T-cell (primary cell): ENCODE results near the gene ANKHD1. TPM values are rescaled to one million over a fixed set of nuclear protein-coding genes. Genes with fewer than 3 reads are reported as not detected.
"Not testable (repeated sequence)": the region's sequence is repeated elsewhere in the genome, so short reads cannot be mapped to it uniquely, and the experiment has no call there.

ENCODE experiments used
- ATAC-seq, 4 experiments: fragments of 200-7000 bp in 3 of 4; fragments of 150-1000 bp in 1 of 4; cut with Tn5 transposase; replicated peaks in 1 of 4; 1 replicate in 3 of 4; 2 replicates in 1 of 4; pipeline ENCODE4 v1.10.0; 2021; ENCODE audit warnings: moderate library complexity in 3 of 4, mild to moderate bottlenecking in 2 of 4, moderate number of reproducible peaks in 1 of 4
- CTCF ChIA-PET, 2 donors: fragments of 300-600 bp; sonication (Branson Sonifier 250); formaldehyde crosslinking; loops; one replicate each; lab custom pipeline; 2022; ENCODE audit warnings: antibody characterized with exemption in 2 of 2; lab: Charles Lee
- POLR2A ChIA-PET, 2 donors: fragments of 300-600 bp; sonication (Branson Sonifier 250); formaldehyde crosslinking; loops; one replicate each; lab custom pipeline; 2022; ENCODE audit warnings: antibody characterized with exemption in 2 of 2; lab: Charles Lee
- DNase-seq, 35 experiments: peaks; one replicate each; pipeline versions ENCODE4 v3.0.0 to v3.0.0-alpha.2; 2013 to 2023
- H3K27ac ChIP-seq: one replicate; pipeline ENCODE4 v1.5.1; 2013; ENCODE audit warnings: low read length
- H3K27me3 ChIP-seq, 2 experiments: replicated peaks in 1 of 2; 1 replicate in 1 of 2; 2 replicates in 1 of 2; pipeline versions ENCODE4 v1.6.1 to v1.7.0; 2013; ENCODE audit warnings: low read length in 1 of 2, mixed read lengths in 1 of 2; ENCODE audit not compliant: control insufficient read depth in 2 of 2, insufficient read depth in 2 of 2; ENCODE audit errors: extremely low read depth in 1 of 2
- H3K36me3 ChIP-seq, 2 donors: 1 replicate in 1 of 2; 2 replicates in 1 of 2; pipeline versions ENCODE4 v1.6.1 to v1.7.0; 2013; ENCODE audit warnings: low read length in 1 of 2; ENCODE audit not compliant: control insufficient read depth in 2 of 2, insufficient read depth in 1 of 2; ENCODE audit errors: extremely low read depth in 1 of 2
- H3K4me1 ChIP-seq, 2 experiments: 1 replicate in 1 of 2; 2 replicates in 1 of 2; pipeline versions ENCODE4 v1.6.1 to v1.7.0; 2013; ENCODE audit warnings: low read length in 2 of 2, mixed read lengths in 1 of 2; ENCODE audit not compliant: insufficient read depth in 2 of 2, control insufficient read depth in 1 of 2; ENCODE audit errors: extremely low read depth in 1 of 2
- H3K4me3 ChIP-seq, 2 donors: 1 replicate in 1 of 2; 2 replicates in 1 of 2; pipeline versions ENCODE4 v1.5.1 to v1.7.0; 2013; ENCODE audit warnings: mild to moderate bottlenecking in 2 of 2, low read length in 1 of 2, moderate library complexity in 1 of 2; ENCODE audit not compliant: control insufficient read depth in 1 of 2; ENCODE audit errors: extremely low read depth in 1 of 2
- H3K9me3 ChIP-seq: 2 replicates; pipeline ENCODE4 v1.7.0; 2013
- H3K27ac Mint-ChIP-seq, 2 donors: one replicate each; pipeline ENCODE4 v1.8.0; 2020 to 2021; ENCODE audit warnings: mild to moderate bottlenecking in 2 of 2, mixed read lengths in 2 of 2
- H3K27me3 Mint-ChIP-seq, 2 donors: one replicate each; pipeline ENCODE4 v1.8.0; 2021 to 2022; ENCODE audit warnings: mixed read lengths in 2 of 2
- H3K36me3 Mint-ChIP-seq: one replicate; pipeline ENCODE4 v1.8.0; 2021; ENCODE audit warnings: mixed read lengths
- H3K4me1 Mint-ChIP-seq, 3 donors: one replicate each; pipeline ENCODE4 v1.8.0; 2020 to 2022; ENCODE audit warnings: mixed read lengths in 3 of 3, mild to moderate bottlenecking in 1 of 3
- H3K4me3 Mint-ChIP-seq, 3 donors: one replicate each; pipeline ENCODE4 v1.8.0; 2020 to 2022; ENCODE audit warnings: mild to moderate bottlenecking in 3 of 3, mixed read lengths in 3 of 3, moderate library complexity in 3 of 3
- H3K9me3 Mint-ChIP-seq, 3 donors: one replicate each; pipeline ENCODE4 v1.8.0; 2020 to 2022; ENCODE audit warnings: mixed read lengths in 3 of 3
- WGBS: methylation state at CpG from one replicate; pipeline ENCODE4 v1.1.5; 2013; ENCODE audit warnings: missing lambda C conversion rate; ENCODE audit not compliant: insufficient coverage; 5-methylcytosine and 5-hydroxymethylcytosine counted together
- total RNA-seq, 35 experiments: library from RNA in 6 of 35; stranded (reverse) in 6 of 35; fragments of 120-200 nt in 1 of 35; gene quantifications; one replicate each; pipeline versions ENCODE4 v1.2.1 to v1.2.4 and lab custom pipeline; 2013 to 2026

Gene ANKHD1
- total RNA-seq, 5 donors from 2014 or later (not counting 1 experiment from before 2014, with no cell fraction given), result 184 to 220 (median 203) TPM

DNA sequence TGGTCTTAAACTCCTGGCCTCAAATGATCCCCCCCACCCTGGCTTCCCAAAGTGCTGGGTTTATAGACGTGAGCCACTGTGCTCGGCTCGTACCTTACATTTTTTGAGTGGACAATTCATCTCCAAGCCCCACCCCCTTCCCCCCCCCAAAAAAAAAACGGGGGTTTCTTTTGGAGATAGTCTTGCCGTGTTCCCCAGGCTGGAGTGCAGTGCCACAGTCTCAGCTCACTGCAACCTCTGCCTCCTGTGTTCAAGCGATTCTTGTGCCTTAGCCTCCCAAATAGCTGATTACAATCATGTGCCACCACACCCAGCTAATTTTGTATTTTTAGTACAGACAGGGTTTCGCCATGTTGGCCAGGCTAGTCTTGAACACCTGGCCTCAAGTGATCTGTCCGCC, 31.3 kb downstream of the ANKHD1 start:
- no peak overlapping the region for H3K4me3 ChIP-seq
- H3K27ac Mint-ChIP-seq, result peak overlapping the region; percentile 2 to 8
- ChIA-PET POLR2A (interaction anchor here in 1 of 2 donors (0.5 kb wide), 1 partner anchor 108 kb away, joined by 6 read pairs; no protein-coding TSS in a partner anchor), CTCF (no interaction called here)
- H3K4me3 Mint-ChIP-seq, result no peak overlapping the region
- H3K4me1 Mint-ChIP-seq, result peaks cover 34 to 44% (median 42%) of the 10 kb centered on the region in 3 donors
- WGBS, result 94% methylated on average over 3 of the region's 8 CpGs
- DNase-seq (no peak), ATAC-seq (no peak)
- H3K36me3 ChIP-seq, result peaks cover 0 to 17% of the 10 kb centered on the region in 2 donors
- H3K36me3 Mint-ChIP-seq, result peaks cover 22% of the 10 kb centered on the region
- H3K9me3 ChIP-seq, result no peaks in the 10 kb centered on the region
- no peaks in the 10 kb centered on the region for H3K27me3 ChIP-seq
- H3K27ac ChIP-seq, result no peak overlapping the region
- H3K4me1 ChIP-seq, result peaks cover 0 to 10% of the 10 kb centered on the region in 2 experiments
- H3K9me3 Mint-ChIP-seq, result no peaks in the 10 kb centered on the region
- no peaks in the 10 kb centered on the region for H3K27me3 Mint-ChIP-seq

GRCh38 chr5:140457368-140457767, 55.7 kb downstream of the ANKHD1 start:
- ATAC-seq, result not testable (repeated sequence)
- no CpG with 5 or more reads among the region's 4 CpGs for WGBS

GRCh38 chr5:140466981-140467742, 65.5 kb downstream of the ANKHD1 start:
- peaks cover 28% of the 10 kb centered on the region for H3K36me3 Mint-ChIP-seq
- no peaks in the 10 kb centered on the region for H3K4me1 Mint-ChIP-seq
- Histone ChIP-seq H3K27me3 (no peaks in the 10 kb centered on the region), H3K36me3 (peaks cover 0 to 40% of the 10 kb centered on the region in 2 donors), H3K4me3 (no peak overlapping the region), H3K27ac (no peak overlapping the region), H3K9me3 (no peaks in the 10 kb centered on the region), H3K4me1 (no peaks in the 10 kb centered on the region)
- no peak overlapping the region for H3K27ac Mint-ChIP-seq
- POLR2A ChIA-PET, result interaction anchor here in 1 of 2 donors (0.7 kb wide), 1 partner anchor 235 kb away, joined by 3 read pairs; no protein-coding TSS in a partner anchor
- CTCF ChIA-PET, result no interaction called here
- H3K9me3 Mint-ChIP-seq, result no peaks in the 10 kb centered on the region
- DNase-seq, result no peak
- WGBS, result no CpG with 5 or more reads among the region's 1 CpG
- H3K27me3 Mint-ChIP-seq, result no peaks in the 10 kb centered on the region
- ATAC-seq, result no peak
- H3K4me3 Mint-ChIP-seq, result no peak overlapping the region

More at GRCh38 chr5:140457368-140457767, 55.7 kb downstream of the ANKHD1 start:
- H3K27ac Mint-ChIP-seq, POLR2A ChIA-PET, H3K9me3 Mint-ChIP-seq, CTCF ChIA-PET, H3K27ac ChIP-seq, H3K4me3 ChIP-seq, DNase-seq, H3K27me3 ChIP-seq, H3K4me3 Mint-ChIP-seq, H3K27me3 Mint-ChIP-seq, H3K9me3 ChIP-seq, H3K4me1 ChIP-seq, H3K4me1 Mint-ChIP-seq: not testable (repeated sequence)
- H3K36me3 Mint-ChIP-seq, result peaks cover 60% of the 10 kb centered on the region
- peaks cover 0 to 14% of the 10 kb centered on the region in 2 donors for H3K36me3 ChIP-seq

DNA sequence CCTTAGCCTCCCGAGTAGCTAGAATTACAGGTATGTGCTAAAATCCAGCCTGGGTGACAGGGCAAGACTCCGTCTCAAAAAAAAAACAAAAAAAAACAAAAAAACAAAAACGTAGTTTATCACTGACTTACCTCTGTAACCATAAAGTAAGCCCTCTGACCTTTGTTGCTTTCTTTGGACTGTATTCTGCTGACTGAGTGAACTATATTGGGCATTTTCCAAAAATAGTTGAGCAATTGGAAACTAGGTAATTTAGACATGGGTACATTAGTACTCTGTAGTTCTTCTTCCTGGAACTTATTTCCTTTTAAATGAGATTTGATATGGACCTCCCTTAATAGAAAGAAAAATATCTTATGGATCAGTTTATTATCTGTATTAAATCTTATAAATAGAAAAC, 66.6 kb downstream of the ANKHD1 start:
- no peak overlapping the region for H3K4me3 ChIP-seq
- no peaks in the 10 kb centered on the region for H3K27me3 Mint-ChIP-seq
- H3K9me3 Mint-ChIP-seq, result no peaks in the 10 kb centered on the region
- H3K27ac Mint-ChIP-seq, result peak overlapping the region in 1 of 2 donors; percentile 39
- 100% methylated on average over 1 of the region's 3 CpGs for WGBS
- ATAC-seq, result no peak
- no peaks in the 10 kb centered on the region for H3K9me3 ChIP-seq
- CTCF ChIA-PET, result no interaction called here
- H3K4me1 Mint-ChIP-seq, result no peaks in the 10 kb centered on the region
- no peak overlapping the region for H3K27ac ChIP-seq
- no peaks in the 10 kb centered on the region for H3K27me3 ChIP-seq
- H3K4me1 ChIP-seq, result no peaks in the 10 kb centered on the region
- peaks cover 0 to 37% of the 10 kb centered on the region in 2 donors for H3K36me3 ChIP-seq
- H3K4me3 Mint-ChIP-seq, result no peak overlapping the region
- POLR2A ChIA-PET, result no interaction called here
- no peak for DNase-seq
- peaks cover 27% of the 10 kb centered on the region for H3K36me3 Mint-ChIP-seq

GRCh38 chr5:140469259-140469658, 67.6 kb downstream of the ANKHD1 start:
- no peak for ATAC-seq
- H3K36me3 Mint-ChIP-seq, result peaks cover 35% of the 10 kb centered on the region
- no CpG with 5 or more reads among the region's 6 CpGs for WGBS

DNA sequence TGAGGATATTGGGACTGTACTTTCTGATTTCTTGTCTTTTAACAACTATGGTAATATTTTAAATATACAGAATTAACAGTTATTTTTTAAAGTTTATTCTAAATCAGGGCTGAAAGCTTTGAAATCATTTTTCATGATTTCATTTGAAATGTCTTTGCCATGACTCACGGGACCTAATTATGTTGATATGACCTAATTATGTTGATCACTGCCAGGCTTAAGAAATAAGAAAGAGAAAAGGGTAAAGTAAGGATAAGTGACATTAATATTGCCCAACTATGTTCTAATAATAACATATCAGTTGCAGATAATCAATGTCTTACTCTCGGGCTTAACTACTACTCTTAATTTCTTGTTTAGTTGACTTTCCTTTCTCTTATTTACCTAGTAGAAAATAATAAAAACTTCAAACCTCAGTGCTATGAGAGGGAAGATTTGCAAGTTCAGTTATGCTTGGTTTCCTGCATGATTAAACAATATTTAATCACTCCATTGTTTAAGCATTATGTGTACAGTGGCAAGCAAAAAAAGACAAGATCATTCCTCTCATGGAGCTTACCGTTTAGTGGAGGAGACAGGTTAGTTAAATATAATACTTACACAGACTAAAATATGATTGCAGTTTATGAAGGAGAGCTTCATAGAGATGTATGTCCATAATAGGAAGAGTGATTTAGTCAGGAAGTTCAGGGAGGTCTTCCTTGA, 78.8 kb downstream of the ANKHD1 start:
- ChIA-PET POLR2A (interaction anchor here in 1 of 2 donors (0.5 kb wide), 1 partner anchor 122 kb away, joined by 9 read pairs; no protein-coding TSS in a partner anchor), CTCF (no interaction called here)
- Histone ChIP-seq H3K4me3 (no peak overlapping the region), H3K27ac (no peak overlapping the region), H3K4me1 (no peaks in the 10 kb centered on the region), H3K9me3 (no peaks in the 10 kb centered on the region), H3K36me3 (peaks cover 0 to 12% of the 10 kb centered on the region in 2 donors), H3K27me3 (no peaks in the 10 kb centered on the region)
- no peaks in the 10 kb centered on the region for H3K9me3 Mint-ChIP-seq
- H3K4me1 Mint-ChIP-seq, result peaks cover 0 to 5% (median 1%) of the 10 kb centered on the region in 3 donors
- H3K36me3 Mint-ChIP-seq, result peaks cover 32% of the 10 kb centered on the region
- WGBS, result no CpG with 5 or more reads among the region's 3 CpGs
- no peak overlapping the region for H3K4me3 Mint-ChIP-seq
- H3K27ac Mint-ChIP-seq, result peak overlapping the region; percentile 36 to 62
- no peak for ATAC-seq
- H3K27me3 Mint-ChIP-seq, result no peaks in the 10 kb centered on the region
- DNase-seq, result no peak

More at GRCh38 chr5:140469259-140469658, 67.6 kb downstream of the ANKHD1 start:
- Mint-ChIP-seq H3K9me3 (no peaks in the 10 kb centered on the region), H3K27ac (no peak overlapping the region), H3K4me3 (no peak overlapping the region), H3K4me1 (no peaks in the 10 kb centered on the region), H3K27me3 (no peaks in the 10 kb centered on the region)
- H3K27ac ChIP-seq, result no peak overlapping the region
- DNase-seq, result no peak
- ChIA-PET CTCF (interaction anchor here (0.5 to 0.7 kb wide), 5 partner anchors 67 to 1970 kb away, joined by 3 to 8 read pairs (median 4); partner anchors contain the start of gene HARS1 (in 1 of the 2)), POLR2A (interaction anchor here (0.6 to 0.7 kb wide), 2 partner anchors 17 to 21 kb away, joined by 4 to 6 read pairs; no protein-coding TSS in a partner anchor)
- H3K9me3 ChIP-seq, result no peaks in the 10 kb centered on the region
- H3K4me3 ChIP-seq, result no peak overlapping the region
- peaks cover 0 to 30% of the 10 kb centered on the region in 2 donors for H3K36me3 ChIP-seq
- H3K4me1 ChIP-seq, result no peaks in the 10 kb centered on the region
- no peaks in the 10 kb centered on the region for H3K27me3 ChIP-seq
